ENCODE results near the gene TMEM253. TPM values are rescaled to one million over a fixed set of nuclear protein-coding genes. Genes with fewer than 3 reads are reported as not detected.

TMEM253 gene
- total and polyA plus RNA-seq, 2 experiments from 2014 or later: 0.59 to 0.95 TPM

DNA sequence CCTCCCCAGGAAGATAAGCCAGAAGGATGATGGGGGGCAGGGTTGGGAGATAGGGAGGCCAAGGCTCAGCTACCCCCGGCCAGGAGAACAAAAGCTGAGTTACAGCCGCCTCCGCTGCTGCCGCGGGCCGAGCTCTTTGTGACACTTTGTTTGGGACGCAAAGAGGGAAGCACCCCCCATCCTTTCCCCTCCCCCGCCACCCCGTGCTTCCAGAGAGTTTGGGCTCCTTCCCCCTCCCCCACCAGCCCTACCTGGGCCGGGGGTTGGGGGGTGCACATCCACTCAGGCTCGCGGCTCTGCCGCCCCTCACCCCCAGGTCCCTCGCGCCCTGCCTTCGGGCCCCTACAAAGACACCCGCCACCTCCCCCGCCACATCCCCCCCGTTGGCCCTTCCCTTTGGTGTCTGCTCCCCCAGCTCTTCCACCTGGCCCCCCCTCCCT, 3.2 kb upstream of the TMEM253 start:
- H3K27ac ChIP-seq (ENCODE audit: low read depth): peak overlapping the region; percentile 88

More for the DNA sequence above, 3.2 kb upstream of the TMEM253 start:
- H3K9me3 Mint-ChIP-seq: peaks cover 8% of the 10 kb centered on the region; the same call in 2 of the 3 replicates
- H3K27me3 Mint-ChIP-seq (ENCODE audit: insufficient read depth, low read depth, poor library complexity): peaks cover 26% of the 10 kb centered on the region
- H3K27ac Mint-ChIP-seq: peak overlapping the region; percentile 97
- Histone ChIP-seq H3K36me3 (ENCODE audit: insufficient read depth) (no peaks in the 10 kb centered on the region; the same call in 1 of the 2 replicates), H3F3A (replicated peaks; ENCODE audit: low read depth) (peaks cover 26% of the 10 kb centered on the region), H3K4me1 (ENCODE audit: insufficient read depth) (peaks cover 56% of the 10 kb centered on the region), H4K20me1 (replicated peaks; ENCODE audit: insufficient read depth) (peaks cover 4% of the 10 kb centered on the region; the same call in 1 of the 2 replicates), H3K4me2 (peak overlapping the region; percentile 98), H3K4me3 (peak overlapping the region; percentile 84), H3K9me2 (ENCODE audit: insufficient read depth) (no peaks in the 10 kb centered on the region), H2AFZ (no peak overlapping the region), H3K79me2 (replicated peaks; ENCODE audit: insufficient read depth) (peaks cover 50% of the 10 kb centered on the region), H3K27me3 (ENCODE audit: insufficient read depth) (no peaks in the 10 kb centered on the region)
- TF ChIP-seq NANOG (IDR thresholded peaks at IDR 0.05; ENCODE audit: borderline replicate concordance) (no peak), CREB1 (CRISPR knock-in tag; IDR thresholded peaks at IDR 0.05; ENCODE audit: low read depth) (no peak), JUNB (IDR thresholded peaks at IDR 0.05; ENCODE audit: unreplicated experiment) (no peak), POLR2AphosphoS5 (IDR thresholded peaks at IDR 0.05; ENCODE audit: low read depth) (no peak), STAT1 (IDR thresholded peaks at IDR 0.05; ENCODE audit: unreplicated experiment) (no peak), ZNF114 (CRISPR knock-in tag; IDR thresholded peaks at IDR 0.05) (no peak), ZNF331 (CRISPR knock-in tag; IDR thresholded peaks at IDR 0.05; ENCODE audit: low read depth) (no peak), EZH2phosphoT487 (IDR thresholded peaks at IDR 0.05; ENCODE audit: unreplicated experiment) (no peak), EZH2 (IDR thresholded peaks at IDR 0.05; ENCODE audit: low read depth, unreplicated experiment) (no peak)
- TF ChIP-seq, protein P1, sequence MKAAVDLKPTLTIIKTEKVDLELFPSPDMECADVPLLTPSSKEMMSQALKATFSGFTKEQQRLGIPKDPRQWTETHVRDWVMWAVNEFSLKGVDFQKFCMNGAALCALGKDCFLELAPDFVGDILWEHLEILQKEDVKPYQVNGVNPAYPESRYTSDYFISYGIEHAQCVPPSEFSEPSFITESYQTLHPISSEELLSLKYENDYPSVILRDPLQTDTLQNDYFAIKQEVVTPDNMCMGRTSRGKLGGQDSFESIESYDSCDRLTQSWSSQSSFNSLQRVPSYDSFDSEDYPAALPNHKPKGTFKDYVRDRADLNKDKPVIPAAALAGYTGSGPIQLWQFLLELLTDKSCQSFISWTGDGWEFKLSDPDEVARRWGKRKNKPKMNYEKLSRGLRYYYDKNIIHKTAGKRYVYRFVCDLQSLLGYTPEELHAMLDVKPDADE (IDR thresholded peaks at IDR 0.05): no peak
- TF ChIP-seq, protein P2, sequence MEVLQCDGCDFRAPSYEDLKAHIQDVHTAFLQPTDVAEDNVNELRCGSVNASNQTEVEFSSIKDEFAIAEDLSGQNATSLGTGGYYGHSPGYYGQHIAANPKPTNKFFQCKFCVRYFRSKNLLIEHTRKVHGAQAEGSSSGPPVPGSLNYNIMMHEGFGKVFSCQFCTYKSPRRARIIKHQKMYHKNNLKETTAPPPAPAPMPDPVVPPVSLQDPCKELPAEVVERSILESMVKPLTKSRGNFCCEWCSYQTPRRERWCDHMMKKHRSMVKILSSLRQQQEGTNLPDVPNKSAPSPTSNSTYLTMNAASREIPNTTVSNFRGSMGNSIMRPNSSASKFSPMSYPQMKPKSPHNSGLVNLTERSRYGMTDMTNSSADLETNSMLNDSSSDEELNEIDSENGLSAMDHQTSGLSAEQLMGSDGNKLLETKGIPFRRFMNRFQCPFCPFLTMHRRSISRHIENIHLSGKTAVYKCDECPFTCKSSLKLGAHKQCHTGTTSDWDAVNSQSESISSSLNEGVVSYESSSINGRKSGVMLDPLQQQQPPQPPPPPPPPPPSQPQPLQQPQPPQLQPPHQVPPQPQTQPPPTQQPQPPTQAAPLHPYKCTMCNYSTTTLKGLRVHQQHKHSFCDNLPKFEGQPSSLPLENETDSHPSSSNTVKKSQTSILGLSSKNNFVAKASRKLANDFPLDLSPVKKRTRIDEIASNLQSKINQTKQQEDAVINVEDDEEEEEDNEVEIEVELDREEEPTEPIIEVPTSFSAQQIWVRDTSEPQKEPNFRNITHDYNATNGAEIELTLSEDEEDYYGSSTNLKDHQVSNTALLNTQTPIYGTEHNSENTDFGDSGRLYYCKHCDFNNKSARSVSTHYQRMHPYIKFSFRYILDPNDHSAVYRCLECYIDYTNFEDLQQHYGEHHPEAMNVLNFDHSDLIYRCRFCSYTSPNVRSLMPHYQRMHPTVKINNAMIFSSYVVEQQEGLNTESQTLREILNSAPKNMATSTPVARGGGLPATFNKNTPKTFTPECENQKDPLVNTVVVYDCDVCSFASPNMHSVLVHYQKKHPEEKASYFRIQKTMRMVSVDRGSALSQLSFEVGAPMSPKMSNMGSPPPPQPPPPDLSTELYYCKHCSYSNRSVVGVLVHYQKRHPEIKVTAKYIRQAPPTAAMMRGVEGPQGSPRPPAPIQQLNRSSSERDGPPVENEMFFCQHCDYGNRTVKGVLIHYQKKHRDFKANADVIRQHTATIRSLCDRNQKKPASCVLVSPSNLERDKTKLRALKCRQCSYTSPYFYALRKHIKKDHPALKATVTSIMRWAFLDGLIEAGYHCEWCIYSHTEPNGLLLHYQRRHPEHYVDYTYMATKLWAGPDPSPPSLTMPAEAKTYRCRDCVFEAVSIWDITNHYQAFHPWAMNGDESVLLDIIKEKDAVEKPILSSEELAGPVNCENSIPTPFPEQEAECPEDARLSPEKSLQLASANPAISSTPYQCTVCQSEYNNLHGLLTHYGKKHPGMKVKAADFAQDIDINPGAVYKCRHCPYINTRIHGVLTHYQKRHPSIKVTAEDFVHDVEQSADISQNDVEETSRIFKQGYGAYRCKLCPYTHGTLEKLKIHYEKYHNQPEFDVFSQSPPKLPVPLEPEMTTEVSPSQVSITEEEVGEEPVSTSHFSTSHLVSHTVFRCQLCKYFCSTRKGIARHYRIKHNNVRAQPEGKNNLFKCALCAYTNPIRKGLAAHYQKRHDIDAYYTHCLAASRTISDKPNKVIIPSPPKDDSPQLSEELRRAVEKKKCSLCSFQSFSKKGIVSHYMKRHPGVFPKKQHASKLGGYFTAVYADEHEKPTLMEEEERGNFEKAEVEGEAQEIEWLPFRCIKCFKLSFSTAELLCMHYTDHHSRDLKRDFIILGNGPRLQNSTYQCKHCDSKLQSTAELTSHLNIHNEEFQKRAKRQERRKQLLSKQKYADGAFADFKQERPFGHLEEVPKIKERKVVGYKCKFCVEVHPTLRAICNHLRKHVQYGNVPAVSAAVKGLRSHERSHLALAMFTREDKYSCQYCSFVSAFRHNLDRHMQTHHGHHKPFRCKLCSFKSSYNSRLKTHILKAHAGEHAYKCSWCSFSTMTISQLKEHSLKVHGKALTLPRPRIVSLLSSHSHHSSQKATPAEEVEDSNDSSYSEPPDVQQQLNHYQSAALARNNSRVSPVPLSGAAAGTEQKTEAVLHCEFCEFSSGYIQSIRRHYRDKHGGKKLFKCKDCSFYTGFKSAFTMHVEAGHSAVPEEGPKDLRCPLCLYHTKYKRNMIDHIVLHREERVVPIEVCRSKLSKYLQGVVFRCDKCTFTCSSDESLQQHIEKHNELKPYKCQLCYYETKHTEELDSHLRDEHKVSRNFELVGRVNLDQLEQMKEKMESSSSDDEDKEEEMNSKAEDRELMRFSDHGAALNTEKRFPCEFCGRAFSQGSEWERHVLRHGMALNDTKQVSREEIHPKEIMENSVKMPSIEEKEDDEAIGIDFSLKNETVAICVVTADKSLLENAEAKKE (CRISPR knock-in tag; IDR thresholded peaks at IDR 0.05): no peak
- TF ChIP-seq, protein P3, sequence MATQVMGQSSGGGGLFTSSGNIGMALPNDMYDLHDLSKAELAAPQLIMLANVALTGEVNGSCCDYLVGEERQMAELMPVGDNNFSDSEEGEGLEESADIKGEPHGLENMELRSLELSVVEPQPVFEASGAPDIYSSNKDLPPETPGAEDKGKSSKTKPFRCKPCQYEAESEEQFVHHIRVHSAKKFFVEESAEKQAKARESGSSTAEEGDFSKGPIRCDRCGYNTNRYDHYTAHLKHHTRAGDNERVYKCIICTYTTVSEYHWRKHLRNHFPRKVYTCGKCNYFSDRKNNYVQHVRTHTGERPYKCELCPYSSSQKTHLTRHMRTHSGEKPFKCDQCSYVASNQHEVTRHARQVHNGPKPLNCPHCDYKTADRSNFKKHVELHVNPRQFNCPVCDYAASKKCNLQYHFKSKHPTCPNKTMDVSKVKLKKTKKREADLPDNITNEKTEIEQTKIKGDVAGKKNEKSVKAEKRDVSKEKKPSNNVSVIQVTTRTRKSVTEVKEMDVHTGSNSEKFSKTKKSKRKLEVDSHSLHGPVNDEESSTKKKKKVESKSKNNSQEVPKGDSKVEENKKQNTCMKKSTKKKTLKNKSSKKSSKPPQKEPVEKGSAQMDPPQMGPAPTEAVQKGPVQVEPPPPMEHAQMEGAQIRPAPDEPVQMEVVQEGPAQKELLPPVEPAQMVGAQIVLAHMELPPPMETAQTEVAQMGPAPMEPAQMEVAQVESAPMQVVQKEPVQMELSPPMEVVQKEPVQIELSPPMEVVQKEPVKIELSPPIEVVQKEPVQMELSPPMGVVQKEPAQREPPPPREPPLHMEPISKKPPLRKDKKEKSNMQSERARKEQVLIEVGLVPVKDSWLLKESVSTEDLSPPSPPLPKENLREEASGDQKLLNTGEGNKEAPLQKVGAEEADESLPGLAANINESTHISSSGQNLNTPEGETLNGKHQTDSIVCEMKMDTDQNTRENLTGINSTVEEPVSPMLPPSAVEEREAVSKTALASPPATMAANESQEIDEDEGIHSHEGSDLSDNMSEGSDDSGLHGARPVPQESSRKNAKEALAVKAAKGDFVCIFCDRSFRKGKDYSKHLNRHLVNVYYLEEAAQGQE (IDR thresholded peaks at IDR 0.05; ENCODE audit: unreplicated experiment): no peak
- TF ChIP-seq, protein P4, sequence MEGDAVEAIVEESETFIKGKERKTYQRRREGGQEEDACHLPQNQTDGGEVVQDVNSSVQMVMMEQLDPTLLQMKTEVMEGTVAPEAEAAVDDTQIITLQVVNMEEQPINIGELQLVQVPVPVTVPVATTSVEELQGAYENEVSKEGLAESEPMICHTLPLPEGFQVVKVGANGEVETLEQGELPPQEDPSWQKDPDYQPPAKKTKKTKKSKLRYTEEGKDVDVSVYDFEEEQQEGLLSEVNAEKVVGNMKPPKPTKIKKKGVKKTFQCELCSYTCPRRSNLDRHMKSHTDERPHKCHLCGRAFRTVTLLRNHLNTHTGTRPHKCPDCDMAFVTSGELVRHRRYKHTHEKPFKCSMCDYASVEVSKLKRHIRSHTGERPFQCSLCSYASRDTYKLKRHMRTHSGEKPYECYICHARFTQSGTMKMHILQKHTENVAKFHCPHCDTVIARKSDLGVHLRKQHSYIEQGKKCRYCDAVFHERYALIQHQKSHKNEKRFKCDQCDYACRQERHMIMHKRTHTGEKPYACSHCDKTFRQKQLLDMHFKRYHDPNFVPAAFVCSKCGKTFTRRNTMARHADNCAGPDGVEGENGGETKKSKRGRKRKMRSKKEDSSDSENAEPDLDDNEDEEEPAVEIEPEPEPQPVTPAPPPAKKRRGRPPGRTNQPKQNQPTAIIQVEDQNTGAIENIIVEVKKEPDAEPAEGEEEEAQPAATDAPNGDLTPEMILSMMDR (conservative IDR thresholded peaks at IDR 0.05; ENCODE audit: low read depth in 2 of 2): no peak
- H3K4me1 Mint-ChIP-seq: peaks cover 78% of the 10 kb centered on the region
- peak; percentile 5; the same call in 2 of the 3 replicates for ATAC-seq
- peak overlapping the region; percentile 92 for H3K4me3 Mint-ChIP-seq
- H3K36me3 Mint-ChIP-seq (ENCODE audit: low read depth): peaks cover 15% of the 10 kb centered on the region
- DNase-seq (ENCODE audit: low spot score): peak; percentile 84

Data from GM23338 (cell line).